ENCODE results near the gene TTI1.

DNA sequence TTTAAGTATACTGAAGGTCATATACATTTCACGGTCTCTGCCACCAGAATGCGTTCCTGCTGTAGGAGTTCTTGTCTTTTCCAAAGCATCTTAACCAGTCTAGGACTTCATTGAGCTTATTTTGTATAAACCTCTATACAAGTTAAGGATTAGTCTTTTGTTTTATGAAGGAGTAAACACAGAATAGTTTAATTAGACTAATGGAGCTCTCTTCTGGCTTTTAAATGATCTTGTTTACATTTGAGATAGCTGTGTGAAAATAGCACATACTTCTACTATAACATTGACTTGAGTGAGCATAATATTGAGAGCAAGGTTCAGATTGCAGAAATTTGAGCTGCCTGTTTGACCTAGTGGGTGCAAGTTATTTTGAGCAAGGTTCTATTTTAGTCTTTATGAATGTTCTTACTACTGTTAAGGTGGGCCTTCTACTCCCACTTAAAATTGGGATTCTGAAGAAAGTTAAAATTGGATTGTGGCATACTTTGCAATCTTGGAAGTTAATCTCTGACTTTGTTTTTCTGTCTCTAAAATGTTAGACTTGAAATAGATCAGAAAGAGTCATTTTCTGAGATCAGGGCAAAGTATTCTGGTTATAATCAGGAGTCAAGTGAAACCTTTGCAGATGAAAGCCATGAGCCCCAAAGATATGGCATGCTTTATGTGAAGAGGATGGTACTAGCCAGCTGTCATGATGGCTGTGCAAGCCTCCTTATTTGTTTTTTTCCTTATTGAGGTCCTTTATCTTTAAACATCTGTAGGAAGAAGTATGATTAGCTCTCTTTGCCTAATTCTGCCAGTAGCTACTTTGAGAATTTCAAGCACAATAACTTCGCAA is 42.1 kb upstream of the TTI1 start:
- TF ChIP-seq TAF7 (tag; IDR thresholded peaks at IDR 0.05) = no peak
- no peak for TF ChIP-seq FOS (IDR thresholded peaks at IDR 0.05; ENCODE audit: extremely low read depth, insufficient read length)
- TF ChIP-seq, protein P1, sequence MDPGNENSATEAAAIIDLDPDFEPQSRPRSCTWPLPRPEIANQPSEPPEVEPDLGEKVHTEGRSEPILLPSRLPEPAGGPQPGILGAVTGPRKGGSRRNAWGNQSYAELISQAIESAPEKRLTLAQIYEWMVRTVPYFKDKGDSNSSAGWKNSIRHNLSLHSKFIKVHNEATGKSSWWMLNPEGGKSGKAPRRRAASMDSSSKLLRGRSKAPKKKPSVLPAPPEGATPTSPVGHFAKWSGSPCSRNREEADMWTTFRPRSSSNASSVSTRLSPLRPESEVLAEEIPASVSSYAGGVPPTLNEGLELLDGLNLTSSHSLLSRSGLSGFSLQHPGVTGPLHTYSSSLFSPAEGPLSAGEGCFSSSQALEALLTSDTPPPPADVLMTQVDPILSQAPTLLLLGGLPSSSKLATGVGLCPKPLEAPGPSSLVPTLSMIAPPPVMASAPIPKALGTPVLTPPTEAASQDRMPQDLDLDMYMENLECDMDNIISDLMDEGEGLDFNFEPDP (CRISPR knock-in tag; IDR thresholded peaks at IDR 0.05) = no peak
- TF ChIP-seq, protein P2, sequence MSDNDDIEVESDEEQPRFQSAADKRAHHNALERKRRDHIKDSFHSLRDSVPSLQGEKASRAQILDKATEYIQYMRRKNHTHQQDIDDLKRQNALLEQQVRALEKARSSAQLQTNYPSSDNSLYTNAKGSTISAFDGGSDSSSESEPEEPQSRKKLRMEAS (CRISPR knock-in tag; IDR thresholded peaks at IDR 0.05) = no peak
- TF ChIP-seq, protein P3, sequence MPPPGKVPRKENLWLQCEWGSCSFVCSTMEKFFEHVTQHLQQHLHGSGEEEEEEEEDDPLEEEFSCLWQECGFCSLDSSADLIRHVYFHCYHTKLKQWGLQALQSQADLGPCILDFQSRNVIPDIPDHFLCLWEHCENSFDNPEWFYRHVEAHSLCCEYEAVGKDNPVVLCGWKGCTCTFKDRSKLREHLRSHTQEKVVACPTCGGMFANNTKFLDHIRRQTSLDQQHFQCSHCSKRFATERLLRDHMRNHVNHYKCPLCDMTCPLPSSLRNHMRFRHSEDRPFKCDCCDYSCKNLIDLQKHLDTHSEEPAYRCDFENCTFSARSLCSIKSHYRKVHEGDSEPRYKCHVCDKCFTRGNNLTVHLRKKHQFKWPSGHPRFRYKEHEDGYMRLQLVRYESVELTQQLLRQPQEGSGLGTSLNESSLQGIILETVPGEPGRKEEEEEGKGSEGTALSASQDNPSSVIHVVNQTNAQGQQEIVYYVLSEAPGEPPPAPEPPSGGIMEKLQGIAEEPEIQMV (tag; conservative IDR thresholded peaks at IDR 0.05; ENCODE audit: low read depth) = no peak
- TF ChIP-seq, protein P4, sequence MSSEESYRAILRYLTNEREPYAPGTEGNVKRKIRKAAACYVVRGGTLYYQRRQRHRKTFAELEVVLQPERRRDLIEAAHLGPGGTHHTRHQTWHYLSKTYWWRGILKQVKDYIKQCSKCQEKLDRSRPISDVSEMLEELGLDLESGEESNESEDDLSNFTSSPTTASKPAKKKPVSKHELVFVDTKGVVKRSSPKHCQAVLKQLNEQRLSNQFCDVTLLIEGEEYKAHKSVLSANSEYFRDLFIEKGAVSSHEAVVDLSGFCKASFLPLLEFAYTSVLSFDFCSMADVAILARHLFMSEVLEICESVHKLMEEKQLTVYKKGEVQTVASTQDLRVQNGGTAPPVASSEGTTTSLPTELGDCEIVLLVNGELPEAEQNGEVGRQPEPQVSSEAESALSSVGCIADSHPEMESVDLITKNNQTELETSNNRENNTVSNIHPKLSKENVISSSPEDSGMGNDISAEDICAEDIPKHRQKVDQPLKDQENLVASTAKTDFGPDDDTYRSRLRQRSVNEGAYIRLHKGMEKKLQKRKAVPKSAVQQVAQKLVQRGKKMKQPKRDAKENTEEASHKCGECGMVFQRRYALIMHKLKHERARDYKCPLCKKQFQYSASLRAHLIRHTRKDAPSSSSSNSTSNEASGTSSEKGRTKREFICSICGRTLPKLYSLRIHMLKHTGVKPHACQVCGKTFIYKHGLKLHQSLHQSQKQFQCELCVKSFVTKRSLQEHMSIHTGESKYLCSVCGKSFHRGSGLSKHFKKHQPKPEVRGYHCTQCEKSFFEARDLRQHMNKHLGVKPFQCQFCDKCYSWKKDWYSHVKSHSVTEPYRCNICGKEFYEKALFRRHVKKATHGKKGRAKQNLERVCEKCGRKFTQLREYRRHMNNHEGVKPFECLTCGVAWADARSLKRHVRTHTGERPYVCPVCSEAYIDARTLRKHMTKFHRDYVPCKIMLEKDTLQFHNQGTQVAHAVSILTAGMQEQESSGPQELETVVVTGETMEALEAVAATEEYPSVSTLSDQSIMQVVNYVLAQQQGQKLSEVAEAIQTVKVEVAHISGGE (CRISPR knock-in tag; IDR thresholded peaks at IDR 0.05) = no peak
- no peak for TF ChIP-seq ETV5 (CRISPR knock-in tag; IDR thresholded peaks at IDR 0.05; ENCODE audit: low read depth)
- TF ChIP-seq RFX7 (CRISPR knock-in tag; IDR thresholded peaks at IDR 0.05) = no peak
